ENCODE measurements around the gene TNS3. TPM values are rescaled to one million over a fixed set of nuclear protein-coding genes. Genes with fewer than 3 reads are reported as not detected.
A peak's percentile ranks its signal among the peaks of the same experiment; 100 is the strongest.

TNS3 gene
- total and polyA plus RNA-seq, 9 of the 15 experiments (the other 6 are each of a cell fraction or from before 2014, with no cell fraction given): 0.20 TPM; not detected in 8

GRCh38 chr7:47516386-47516785, 65.5 kb downstream of the TNS3 start:
- CTCF ChIA-PET (ENCODE audit: low intra/inter-chr PET ratio): no interaction called here
- in situ Hi-C loops (cut with MboI): no loop called here

GRCh38 chr7:47515305-47515834, 66.5 kb downstream of the TNS3 start:
- Histone ChIP-seq H3K27ac (ENCODE audit: extremely low read depth, low read depth, low read length) (no peak overlapping the region), H3K9ac (ENCODE audit: insufficient read depth in 1 of 2, low read depth in 2 of 2, low read length in 2 of 2) (no peak overlapping the region), H3K36me3 (ENCODE audit: control insufficient read depth, insufficient read depth, low read length) (no peaks in the 10 kb centered on the region), H3K79me2 (ENCODE audit: control insufficient read depth, insufficient read depth, low read length) (no peaks in the 10 kb centered on the region), H2AFZ (ENCODE audit: low read depth, low read length) (no peak overlapping the region), H3K4me2 (ENCODE audit: insufficient read depth, low read length) (no peak overlapping the region), H3K4me3 (no peak overlapping the region), H4K20me1 (replicated peaks; ENCODE audit: control insufficient read depth, insufficient read depth, low read length) (no peaks in the 10 kb centered on the region; the same call in 1 of the 2 replicates), H3K9me3 (replicated peaks; ENCODE audit: control insufficient read depth, insufficient read depth, low read depth, low read length) (no peaks in the 10 kb centered on the region), H3K4me1 (replicated peaks in 1 of 2; ENCODE audit: control insufficient read depth in 2 of 2, insufficient read depth in 2 of 2, low read length in 2 of 2) (no peaks in the 10 kb centered on the region), H3K27me3 (ENCODE audit: control insufficient read depth in 2 of 2, insufficient read depth in 2 of 2, low read length in 2 of 2) (peaks cover 5 to 22% of the 10 kb centered on the region in 2 experiments; a peak in 4 of 5 replicates), H3K9me1 (ENCODE audit: control insufficient read depth, insufficient read depth, low read length) (no peaks in the 10 kb centered on the region)
- 1% methylated on average over 7 of the region's 7 CpGs for WGBS (ENCODE audit: insufficient coverage, low coverage, missing lambda C conversion rate)
- ChIA-PET POLR2A (no interaction called here), CTCF (ENCODE audit: low intra/inter-chr PET ratio) (no interaction called here)
- TF ChIP-seq MCM7 (IDR thresholded peaks at IDR 0.05): 0 out of 4 replicates have a peak, but pooled peaks of 1 of the 2 experiments have one; percentile 8
- no peak for TF ChIP-seq PTBP1 (IDR thresholded peaks at IDR 0.05; ENCODE audit: low read depth, low read length)
- no peak for TF ChIP-seq MTA3 (IDR thresholded peaks at IDR 0.05; ENCODE audit: borderline replicate concordance)
- TF ChIP-seq PCBP1 (IDR thresholded peaks at IDR 0.05; ENCODE audit: low read depth, low read length, poor library complexity, severe bottlenecking): no peak
- TF ChIP-seq LEF1 (IDR thresholded peaks at IDR 0.05): no peak
- no peak for TF ChIP-seq KDM5B (IDR thresholded peaks at IDR 0.05; ENCODE audit: insufficient replicate concordance, low read depth, low read length)
- TF ChIP-seq E2F4 (CRISPR knock-in tag; IDR thresholded peaks at IDR 0.05; ENCODE audit: low read depth): no peak
- no TSS peak for BruUV-seq (replicated peaks)
- ATAC-seq (no peak), FAIRE-seq (no peak), DNase-seq (ENCODE audit: extremely low read depth in 1 of 4, low spot score in 3 of 4) (no peak)
- in situ Hi-C loops (cut with MboI) (no loop called here), intact Hi-C loops (cut with micrococcal nuclease) (no loop called here)

More at GRCh38 chr7:47516386-47516785, 65.5 kb downstream of the TNS3 start:
- 28% methylated on average over 6 of the region's 6 CpGs for WGBS (ENCODE audit: insufficient coverage, low coverage, missing lambda C conversion rate)
- ATAC-seq: no peak
- Histone ChIP-seq H3K9ac (ENCODE audit: insufficient read depth in 1 of 2, low read depth in 2 of 2, low read length in 2 of 2) (no peak overlapping the region), H3K36me3 (ENCODE audit: control insufficient read depth, insufficient read depth, low read length) (no peaks in the 10 kb centered on the region), H3K4me3 (no peak overlapping the region), H3K4me2 (ENCODE audit: insufficient read depth, low read length) (no peak overlapping the region), H2AFZ (ENCODE audit: low read depth, low read length) (no peak overlapping the region), H3K4me1 (replicated peaks in 1 of 2; ENCODE audit: control insufficient read depth in 2 of 2, insufficient read depth in 2 of 2, low read length in 2 of 2) (no peaks in the 10 kb centered on the region), H3K79me2 (ENCODE audit: control insufficient read depth, insufficient read depth, low read length) (no peaks in the 10 kb centered on the region), H4K20me1 (replicated peaks; ENCODE audit: control insufficient read depth, insufficient read depth, low read length) (no peaks in the 10 kb centered on the region; the same call in 1 of the 2 replicates), H3K27me3 (ENCODE audit: control insufficient read depth in 2 of 2, insufficient read depth in 2 of 2, low read length in 2 of 2) (peaks cover 3 to 31% of the 10 kb centered on the region in 2 experiments; a peak in 4 of 5 replicates), H3K27ac (ENCODE audit: extremely low read depth, low read depth, low read length) (no peak overlapping the region), H3K9me1 (ENCODE audit: control insufficient read depth, insufficient read depth, low read length) (no peaks in the 10 kb centered on the region), H3K9me3 (replicated peaks; ENCODE audit: control insufficient read depth, insufficient read depth, low read depth, low read length) (no peaks in the 10 kb centered on the region)
- POLR2A ChIA-PET: no interaction called here
- no peak for FAIRE-seq
- no TSS peak for BruUV-seq (replicated peaks)
- no peak for TF ChIP-seq ZNF263 (CRISPR knock-in tag; IDR thresholded peaks at IDR 0.05; ENCODE audit: borderline replicate concordance)
- no peak for DNase-seq (ENCODE audit: extremely low read depth in 1 of 4, low spot score in 3 of 4)
- intact Hi-C loops (cut with micrococcal nuclease): no loop called here
